ENCODE data around the gene FFAR3. TPM values are rescaled to one million over a fixed set of nuclear protein-coding genes. Genes with fewer than 3 reads are reported as not detected.

Gene FFAR3
- total and polyA plus RNA-seq, 2 donors (not counting 3 experiments of a cell fraction or from before 2014, with no cell fraction given) = not detected

DNA sequence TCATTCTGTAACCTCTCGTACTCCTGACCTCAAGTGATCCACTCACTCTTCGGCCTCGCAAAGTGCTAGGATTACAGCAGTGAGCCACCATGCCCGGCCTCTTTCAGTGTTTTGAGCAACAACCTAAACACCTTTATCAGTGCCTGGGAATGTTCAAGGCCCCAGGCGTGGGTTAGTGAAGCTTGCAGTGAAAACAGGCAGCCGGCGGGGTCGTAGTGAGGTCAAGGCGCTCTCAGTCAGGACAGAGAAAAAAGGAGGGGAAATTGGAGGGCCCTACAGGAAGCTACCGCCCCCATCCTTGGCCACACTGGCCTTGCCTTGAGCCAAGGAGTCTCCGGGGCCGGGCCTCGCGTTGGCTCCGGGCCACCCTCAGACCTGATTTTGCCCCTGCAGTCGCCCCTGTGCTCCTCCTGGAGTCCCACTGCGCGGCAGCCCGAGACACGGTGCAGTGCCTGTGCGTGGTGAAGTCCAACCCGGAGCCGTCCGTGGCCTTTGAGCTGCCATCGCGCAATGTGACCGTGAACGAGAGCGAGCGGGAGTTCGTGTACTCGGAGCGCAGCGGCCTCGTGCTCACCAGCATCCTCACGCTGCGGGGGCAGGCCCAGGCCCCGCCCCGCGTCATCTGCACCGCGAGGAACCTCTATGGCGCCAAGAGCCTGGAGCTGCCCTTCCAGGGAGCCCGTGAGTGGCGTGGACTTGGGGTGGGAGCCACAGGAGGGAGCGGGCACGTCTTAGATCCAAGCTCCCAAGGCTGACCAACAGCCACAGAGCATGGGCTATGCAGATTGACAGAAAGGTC lies 48.6 kb upstream of the FFAR3 start:
- TF ChIP-seq GATA2 (IDR thresholded peaks at IDR 0.05; ENCODE audit: insufficient read depth, insufficient read length, low read depth, low read length) = no peak
- TF ChIP-seq, protein P1, sequence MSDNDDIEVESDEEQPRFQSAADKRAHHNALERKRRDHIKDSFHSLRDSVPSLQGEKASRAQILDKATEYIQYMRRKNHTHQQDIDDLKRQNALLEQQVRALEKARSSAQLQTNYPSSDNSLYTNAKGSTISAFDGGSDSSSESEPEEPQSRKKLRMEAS (IDR thresholded peaks at IDR 0.05; ENCODE audit: insufficient read depth, insufficient read length) = no peak
- TF ChIP-seq MYC (IDR thresholded peaks at IDR 0.05; ENCODE audit: low read depth, low read length) = no peak
- TF ChIP-seq, protein P2, sequence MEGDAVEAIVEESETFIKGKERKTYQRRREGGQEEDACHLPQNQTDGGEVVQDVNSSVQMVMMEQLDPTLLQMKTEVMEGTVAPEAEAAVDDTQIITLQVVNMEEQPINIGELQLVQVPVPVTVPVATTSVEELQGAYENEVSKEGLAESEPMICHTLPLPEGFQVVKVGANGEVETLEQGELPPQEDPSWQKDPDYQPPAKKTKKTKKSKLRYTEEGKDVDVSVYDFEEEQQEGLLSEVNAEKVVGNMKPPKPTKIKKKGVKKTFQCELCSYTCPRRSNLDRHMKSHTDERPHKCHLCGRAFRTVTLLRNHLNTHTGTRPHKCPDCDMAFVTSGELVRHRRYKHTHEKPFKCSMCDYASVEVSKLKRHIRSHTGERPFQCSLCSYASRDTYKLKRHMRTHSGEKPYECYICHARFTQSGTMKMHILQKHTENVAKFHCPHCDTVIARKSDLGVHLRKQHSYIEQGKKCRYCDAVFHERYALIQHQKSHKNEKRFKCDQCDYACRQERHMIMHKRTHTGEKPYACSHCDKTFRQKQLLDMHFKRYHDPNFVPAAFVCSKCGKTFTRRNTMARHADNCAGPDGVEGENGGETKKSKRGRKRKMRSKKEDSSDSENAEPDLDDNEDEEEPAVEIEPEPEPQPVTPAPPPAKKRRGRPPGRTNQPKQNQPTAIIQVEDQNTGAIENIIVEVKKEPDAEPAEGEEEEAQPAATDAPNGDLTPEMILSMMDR (IDR thresholded peaks at IDR 0.05; ENCODE audit: extremely low read depth in 1 of 2, insufficient read depth in 1 of 2, low read depth in 1 of 2, low read length in 2 of 2) = no peak
- no peak for TF ChIP-seq FOS (IDR thresholded peaks at IDR 0.05; ENCODE audit: borderline replicate concordance, insufficient read depth, low read length)
- no peak for TF ChIP-seq EZH2 (IDR thresholded peaks at IDR 0.05; ENCODE audit: borderline replicate concordance, low read depth, low read length, severe bottlenecking)
- no peak for TF ChIP-seq POLR2A (IDR thresholded peaks at IDR 0.05; ENCODE audit: low read depth, low read length)
- TF ChIP-seq POLR2AphosphoS5 (IDR thresholded peaks at IDR 0.05; ENCODE audit: insufficient read depth, low read depth, low read length) = no peak
- TF ChIP-seq JUN (IDR thresholded peaks at IDR 0.05; ENCODE audit: borderline replicate concordance, insufficient read depth, insufficient read length, low read depth) = no peak
- ChIA-PET POLR2A (no interaction called here), CTCF (no interaction called here)
- no peaks in the 10 kb centered on the region for H3K36me3 ChIP-seq (ENCODE audit: control insufficient read depth in 2 of 2, extremely low read depth in 1 of 2, insufficient read depth in 2 of 2, low read length in 2 of 2)
- no peaks in the 10 kb centered on the region for H3K9me1 ChIP-seq (replicated peaks; ENCODE audit: control insufficient read depth, extremely low read depth, insufficient read depth, low read length)
- no peaks in the 10 kb centered on the region for H3K4me1 ChIP-seq (ENCODE audit: control insufficient read depth, extremely low read depth, insufficient read depth, low read length)
- no peak overlapping the region for H3K4me2 ChIP-seq (ENCODE audit: insufficient read depth, low read length)
- no peaks in the 10 kb centered on the region for H3K27me3 ChIP-seq (ENCODE audit: control insufficient read depth in 2 of 2, insufficient read depth in 2 of 2, low read length in 2 of 2)
- DNase-seq (ENCODE audit: low read depth, low spot score) = no peak
- no peak overlapping the region for H3K9ac ChIP-seq (replicated peaks; ENCODE audit: extremely low read depth, insufficient read depth, low read length)
- no peak overlapping the region for H3K27ac ChIP-seq (ENCODE audit: insufficient read depth, low read depth, low read length)
- no peaks in the 10 kb centered on the region for H4K20me1 ChIP-seq (replicated peaks; ENCODE audit: control insufficient read depth, extremely low read depth, insufficient read depth, low read length)
- no peak overlapping the region for H3K4me3 ChIP-seq (replicated peaks in 1 of 3; ENCODE audit: insufficient read depth in 1 of 3, low read depth in 1 of 3, low read length in 3 of 3)
- dilution Hi-C loops (cut with MboI; ENCODE audit: extremely low pct_ligation_motif_present, low sequenced_read_pairs) (no loop called here), intact Hi-C loops (cut with micrococcal nuclease) (no loop called here)
- no TSS peak for BruUV-seq (replicated peaks)
- FAIRE-seq = no peak
- H2AFZ ChIP-seq (ENCODE audit: low read depth, low read length) = no peak overlapping the region
- no peaks in the 10 kb centered on the region for H3K9me3 ChIP-seq (replicated peaks; ENCODE audit: control insufficient read depth, insufficient read depth, low read length)
- H3K79me2 ChIP-seq (ENCODE audit: control insufficient read depth, insufficient read depth, low read length) = no peaks in the 10 kb centered on the region

Data from endothelial cell of umbilical vein (primary cell).